ENCODE results near the gene DNAJA2.
A peak's percentile ranks its signal among the peaks of the same experiment; 100 is the strongest.

DNA sequence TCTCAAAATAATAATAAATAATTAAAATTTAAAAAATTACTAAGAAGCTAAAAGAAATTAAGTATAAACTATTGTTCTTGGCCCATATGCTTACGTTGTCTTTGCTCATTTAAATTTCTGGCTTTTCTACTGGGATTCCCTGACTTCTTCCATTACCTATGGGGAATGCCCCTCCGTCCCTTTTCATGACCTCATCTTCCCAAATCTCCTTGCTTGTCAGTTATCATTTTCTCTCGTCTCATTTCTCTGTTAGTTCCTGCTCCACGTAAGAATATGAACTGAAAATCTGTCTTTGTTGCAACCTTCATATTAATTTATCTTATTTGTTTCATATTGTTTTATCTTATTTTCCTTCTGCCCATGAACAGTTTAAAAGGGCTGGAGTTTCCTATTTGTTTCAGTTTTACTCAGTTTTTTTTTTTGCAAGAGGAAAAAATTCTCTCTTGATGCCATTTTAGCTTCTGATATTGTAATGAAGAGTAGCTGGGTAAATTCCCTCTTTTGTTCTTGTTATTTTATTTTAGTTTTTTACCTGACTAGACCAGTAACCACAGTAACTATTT, 2.5 kb upstream of the DNAJA2 start:
- TF ChIP-seq, protein P1, sequence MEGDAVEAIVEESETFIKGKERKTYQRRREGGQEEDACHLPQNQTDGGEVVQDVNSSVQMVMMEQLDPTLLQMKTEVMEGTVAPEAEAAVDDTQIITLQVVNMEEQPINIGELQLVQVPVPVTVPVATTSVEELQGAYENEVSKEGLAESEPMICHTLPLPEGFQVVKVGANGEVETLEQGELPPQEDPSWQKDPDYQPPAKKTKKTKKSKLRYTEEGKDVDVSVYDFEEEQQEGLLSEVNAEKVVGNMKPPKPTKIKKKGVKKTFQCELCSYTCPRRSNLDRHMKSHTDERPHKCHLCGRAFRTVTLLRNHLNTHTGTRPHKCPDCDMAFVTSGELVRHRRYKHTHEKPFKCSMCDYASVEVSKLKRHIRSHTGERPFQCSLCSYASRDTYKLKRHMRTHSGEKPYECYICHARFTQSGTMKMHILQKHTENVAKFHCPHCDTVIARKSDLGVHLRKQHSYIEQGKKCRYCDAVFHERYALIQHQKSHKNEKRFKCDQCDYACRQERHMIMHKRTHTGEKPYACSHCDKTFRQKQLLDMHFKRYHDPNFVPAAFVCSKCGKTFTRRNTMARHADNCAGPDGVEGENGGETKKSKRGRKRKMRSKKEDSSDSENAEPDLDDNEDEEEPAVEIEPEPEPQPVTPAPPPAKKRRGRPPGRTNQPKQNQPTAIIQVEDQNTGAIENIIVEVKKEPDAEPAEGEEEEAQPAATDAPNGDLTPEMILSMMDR (tag by site-specific recombination; IDR thresholded peaks at IDR 0.05) = no peak
- TF ChIP-seq, protein P2, sequence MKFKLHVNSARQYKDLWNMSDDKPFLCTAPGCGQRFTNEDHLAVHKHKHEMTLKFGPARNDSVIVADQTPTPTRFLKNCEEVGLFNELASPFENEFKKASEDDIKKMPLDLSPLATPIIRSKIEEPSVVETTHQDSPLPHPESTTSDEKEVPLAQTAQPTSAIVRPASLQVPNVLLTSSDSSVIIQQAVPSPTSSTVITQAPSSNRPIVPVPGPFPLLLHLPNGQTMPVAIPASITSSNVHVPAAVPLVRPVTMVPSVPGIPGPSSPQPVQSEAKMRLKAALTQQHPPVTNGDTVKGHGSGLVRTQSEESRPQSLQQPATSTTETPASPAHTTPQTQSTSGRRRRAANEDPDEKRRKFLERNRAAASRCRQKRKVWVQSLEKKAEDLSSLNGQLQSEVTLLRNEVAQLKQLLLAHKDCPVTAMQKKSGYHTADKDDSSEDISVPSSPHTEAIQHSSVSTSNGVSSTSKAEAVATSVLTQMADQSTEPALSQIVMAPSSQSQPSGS (tag by site-specific recombination; IDR thresholded peaks at IDR 0.05; ENCODE audit: low read depth) = peak; percentile 48; the same call in 1 of the 2 replicates
- TF ChIP-seq ZSCAN30 (tag by site-specific recombination; IDR thresholded peaks at IDR 0.05) (no peak), ZNF10 (tag by site-specific recombination; IDR thresholded peaks at IDR 0.05) (no peak)
- TF ChIP-seq, protein P3, sequence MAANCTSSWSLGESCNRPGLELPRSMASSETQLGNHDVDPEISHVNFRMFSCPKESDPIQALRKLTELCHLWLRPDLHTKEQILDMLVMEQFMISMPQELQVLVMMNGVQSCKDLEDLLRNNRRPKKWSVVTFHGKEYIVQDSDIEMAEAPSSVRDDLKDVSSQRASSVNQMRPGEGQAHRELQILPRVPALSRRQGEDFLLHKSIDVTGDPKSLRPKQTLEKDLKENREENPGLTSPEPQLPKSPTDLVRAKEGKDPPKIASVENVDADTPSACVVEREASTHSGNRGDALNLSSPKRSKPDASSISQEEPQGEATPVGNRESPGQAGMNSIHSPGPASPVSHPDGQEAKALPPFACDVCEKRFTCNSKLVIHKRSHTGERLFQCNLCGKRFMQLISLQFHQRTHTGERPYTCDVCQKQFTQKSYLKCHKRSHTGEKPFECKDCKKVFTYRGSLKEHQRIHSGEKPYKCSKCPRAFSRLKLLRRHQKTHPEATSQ (tag by site-specific recombination; IDR thresholded peaks at IDR 0.05) = no peak
- TF ChIP-seq, protein P4, sequence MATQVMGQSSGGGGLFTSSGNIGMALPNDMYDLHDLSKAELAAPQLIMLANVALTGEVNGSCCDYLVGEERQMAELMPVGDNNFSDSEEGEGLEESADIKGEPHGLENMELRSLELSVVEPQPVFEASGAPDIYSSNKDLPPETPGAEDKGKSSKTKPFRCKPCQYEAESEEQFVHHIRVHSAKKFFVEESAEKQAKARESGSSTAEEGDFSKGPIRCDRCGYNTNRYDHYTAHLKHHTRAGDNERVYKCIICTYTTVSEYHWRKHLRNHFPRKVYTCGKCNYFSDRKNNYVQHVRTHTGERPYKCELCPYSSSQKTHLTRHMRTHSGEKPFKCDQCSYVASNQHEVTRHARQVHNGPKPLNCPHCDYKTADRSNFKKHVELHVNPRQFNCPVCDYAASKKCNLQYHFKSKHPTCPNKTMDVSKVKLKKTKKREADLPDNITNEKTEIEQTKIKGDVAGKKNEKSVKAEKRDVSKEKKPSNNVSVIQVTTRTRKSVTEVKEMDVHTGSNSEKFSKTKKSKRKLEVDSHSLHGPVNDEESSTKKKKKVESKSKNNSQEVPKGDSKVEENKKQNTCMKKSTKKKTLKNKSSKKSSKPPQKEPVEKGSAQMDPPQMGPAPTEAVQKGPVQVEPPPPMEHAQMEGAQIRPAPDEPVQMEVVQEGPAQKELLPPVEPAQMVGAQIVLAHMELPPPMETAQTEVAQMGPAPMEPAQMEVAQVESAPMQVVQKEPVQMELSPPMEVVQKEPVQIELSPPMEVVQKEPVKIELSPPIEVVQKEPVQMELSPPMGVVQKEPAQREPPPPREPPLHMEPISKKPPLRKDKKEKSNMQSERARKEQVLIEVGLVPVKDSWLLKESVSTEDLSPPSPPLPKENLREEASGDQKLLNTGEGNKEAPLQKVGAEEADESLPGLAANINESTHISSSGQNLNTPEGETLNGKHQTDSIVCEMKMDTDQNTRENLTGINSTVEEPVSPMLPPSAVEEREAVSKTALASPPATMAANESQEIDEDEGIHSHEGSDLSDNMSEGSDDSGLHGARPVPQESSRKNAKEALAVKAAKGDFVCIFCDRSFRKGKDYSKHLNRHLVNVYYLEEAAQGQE (tag by site-specific recombination; IDR thresholded peaks at IDR 0.05) = no peak

Data from HEK293 (cell line).